GM19351 (cell line): ENCODE measurements around the gene LRRK1.

Experiments
- ATAC-seq: cut with Tn5 transposase; IDR thresholded peaks from one replicate; pipeline ENCODE4 v1.9.1; 2021; ENCODE audit warnings: mild to moderate bottlenecking, moderate library complexity; ENCODE audit not compliant: unreplicated experiment

LRRK1 gene

DNA sequence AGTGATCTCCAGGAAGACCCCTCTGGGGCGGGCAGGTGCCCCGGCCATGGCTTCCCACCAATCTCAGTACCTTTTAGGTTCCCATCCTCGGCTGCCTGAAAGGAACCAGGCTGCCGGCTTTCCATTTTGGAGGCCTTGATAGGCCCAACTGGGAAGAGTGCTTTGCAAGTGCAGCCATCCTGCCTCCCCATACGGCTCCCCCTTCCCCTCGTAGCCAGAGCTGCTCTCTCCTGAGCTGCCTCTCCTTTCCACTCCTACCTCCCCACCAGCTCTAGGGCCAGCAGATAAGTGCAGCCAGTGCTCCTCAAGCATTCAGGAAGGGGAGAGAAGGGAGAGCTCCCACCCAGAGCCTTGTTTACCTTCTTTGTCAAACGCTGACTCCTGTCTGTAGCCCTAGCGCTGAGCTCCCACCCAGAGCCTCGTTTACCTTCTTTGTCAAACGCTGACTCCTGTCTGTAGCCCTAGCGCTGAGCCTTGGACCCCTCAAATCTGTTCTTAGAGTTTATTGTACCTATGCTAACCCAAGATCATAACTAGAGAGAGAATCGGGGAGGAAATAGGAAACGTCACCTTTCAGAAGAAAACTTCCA lies 133.0 kb downstream of the LRRK1 start:
- no peak for ATAC-seq

DNA sequence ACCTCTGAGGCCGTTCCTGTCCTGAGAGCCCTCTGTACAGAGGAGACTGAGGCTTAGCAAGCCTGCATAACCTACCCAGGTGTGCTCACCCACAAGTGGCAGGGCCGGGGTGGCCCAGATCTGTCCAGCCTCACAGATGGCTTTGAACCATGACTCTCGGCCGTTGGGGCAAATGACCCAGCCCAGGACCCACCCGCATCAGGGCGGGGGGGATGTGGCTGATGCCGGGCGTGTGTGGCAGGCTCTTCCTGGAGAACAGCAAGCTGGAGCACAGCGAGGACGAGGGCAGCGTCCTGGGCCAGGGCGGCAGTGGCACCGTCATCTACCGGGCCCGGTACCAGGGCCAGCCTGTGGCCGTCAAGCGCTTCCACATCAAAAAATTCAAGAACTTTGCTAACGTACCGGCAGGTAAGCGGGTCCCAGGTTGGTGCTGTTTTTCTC lies 133.5 kb downstream of the LRRK1 start:
- ATAC-seq, result no peak

DNA sequence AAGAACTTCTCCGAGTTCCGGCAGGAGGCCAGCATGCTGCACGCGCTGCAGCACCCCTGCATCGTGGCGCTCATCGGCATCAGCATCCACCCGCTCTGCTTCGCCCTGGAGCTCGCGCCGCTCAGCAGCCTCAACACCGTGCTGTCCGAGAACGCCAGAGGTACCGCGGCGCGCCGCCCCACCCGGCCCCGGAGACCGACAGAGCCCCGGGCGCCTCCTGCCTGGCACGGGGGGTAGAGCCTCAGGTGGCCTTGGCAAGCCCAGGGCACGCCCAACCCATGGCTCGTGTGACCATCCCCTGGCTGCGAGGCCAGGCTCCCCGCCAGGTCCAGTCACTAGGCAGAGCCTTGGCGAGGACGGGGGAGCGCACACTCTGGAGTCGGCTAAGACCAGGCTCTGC lies 134.1 kb downstream of the LRRK1 start:
- no peak for ATAC-seq

DNA sequence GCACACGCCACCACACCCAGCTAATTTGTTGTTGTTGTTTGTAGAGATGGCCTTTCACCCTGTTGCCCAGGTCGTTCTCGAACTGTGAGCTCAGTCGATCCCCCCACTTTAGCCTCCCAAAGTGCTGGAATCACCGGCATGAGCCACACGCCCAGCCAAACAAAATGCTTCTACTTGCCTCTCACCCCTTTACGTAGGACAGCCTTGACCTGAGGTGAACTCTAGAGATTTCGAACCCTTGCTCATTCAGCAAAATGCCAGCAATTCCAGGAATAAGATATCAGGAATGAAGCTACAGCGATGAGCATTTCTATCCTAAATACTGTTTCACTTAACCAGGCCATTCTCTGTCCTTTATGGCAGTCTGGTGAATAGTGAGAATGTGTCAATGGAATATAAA lies 135.0 kb downstream of the LRRK1 start:
- ATAC-seq, result no peak

DNA sequence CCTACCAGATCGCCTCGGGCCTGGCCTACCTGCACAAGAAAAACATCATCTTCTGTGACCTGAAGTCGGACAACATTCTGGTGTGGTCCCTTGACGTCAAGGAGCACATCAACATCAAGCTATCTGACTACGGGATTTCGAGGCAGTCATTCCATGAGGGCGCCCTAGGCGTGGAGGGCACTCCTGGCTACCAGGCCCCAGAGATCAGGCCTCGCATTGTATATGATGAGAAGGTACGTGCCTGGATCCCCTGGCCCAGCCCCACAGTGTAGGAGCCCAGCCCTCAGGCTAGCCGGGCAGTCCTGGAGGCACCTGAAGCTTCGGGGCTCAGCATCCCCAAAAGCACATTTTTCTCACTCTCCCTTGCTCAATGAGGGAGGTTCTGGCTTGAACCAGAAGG lies 135.8 kb downstream of the LRRK1 start:
- no peak for ATAC-seq

DNA sequence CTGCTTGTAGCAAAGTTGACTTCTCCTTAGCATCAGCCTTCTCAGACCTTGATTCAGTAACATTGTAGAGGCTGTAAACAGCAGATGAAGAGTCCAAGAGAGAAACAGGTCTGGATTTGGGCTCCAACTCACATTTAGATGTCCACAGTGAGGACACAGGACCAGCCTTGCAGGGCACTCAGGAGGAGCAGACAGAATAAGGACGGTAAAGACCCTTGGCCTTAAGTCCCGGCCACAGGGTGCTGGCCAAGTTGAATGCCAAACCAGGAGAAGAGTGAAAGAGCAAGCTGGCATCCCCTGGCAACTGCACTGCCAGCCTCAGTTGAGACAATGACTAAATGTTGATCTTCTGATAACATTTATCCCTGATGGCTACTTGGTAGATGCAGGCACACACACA lies 136.3 kb downstream of the LRRK1 start:
- ATAC-seq, result no peak

DNA sequence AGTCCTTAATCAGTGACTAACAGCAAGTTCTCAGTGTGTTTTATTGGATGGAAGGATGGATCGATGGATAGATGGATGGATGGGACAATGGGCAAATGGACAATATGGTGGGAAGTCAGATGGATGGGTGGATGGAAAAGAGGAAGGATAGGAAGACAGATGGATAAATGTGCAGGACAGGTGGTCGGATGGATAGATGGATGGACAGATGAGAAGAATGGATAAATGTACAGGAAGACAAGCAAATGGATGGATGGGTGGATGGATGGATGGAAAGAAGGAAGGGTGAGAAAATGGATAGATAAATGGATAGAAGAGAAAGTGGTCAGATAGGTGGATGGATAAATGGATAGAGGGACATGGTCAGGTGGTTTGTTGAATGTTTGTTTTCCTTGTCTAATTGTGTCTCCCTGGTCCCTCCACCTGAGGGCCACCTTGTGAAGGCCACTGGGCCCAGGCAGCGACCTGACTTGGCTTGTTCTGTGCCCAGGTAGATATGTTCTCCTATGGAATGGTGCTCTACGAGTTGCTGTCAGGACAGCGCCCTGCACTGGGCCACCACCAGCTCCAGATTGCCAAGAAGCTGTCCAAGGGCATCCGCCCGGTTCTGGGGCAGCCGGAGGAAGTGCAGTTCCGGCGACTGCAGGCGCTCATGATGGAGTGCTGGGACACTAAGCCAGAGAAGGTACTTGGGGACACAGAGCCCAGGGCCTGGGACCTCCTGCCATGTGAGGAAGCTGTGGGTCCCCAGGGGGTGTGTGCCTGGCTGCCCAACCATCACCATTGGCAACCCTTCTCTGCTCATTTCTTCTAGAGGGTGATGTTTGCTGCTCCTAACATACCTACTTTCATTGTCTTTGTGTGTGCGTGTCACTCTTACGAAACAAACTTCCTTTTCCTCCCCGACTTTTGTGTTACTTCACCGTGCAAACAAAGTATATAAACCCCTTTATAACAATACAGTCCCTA lies 137.5 kb downstream of the LRRK1 start:
- no peak for ATAC-seq

DNA sequence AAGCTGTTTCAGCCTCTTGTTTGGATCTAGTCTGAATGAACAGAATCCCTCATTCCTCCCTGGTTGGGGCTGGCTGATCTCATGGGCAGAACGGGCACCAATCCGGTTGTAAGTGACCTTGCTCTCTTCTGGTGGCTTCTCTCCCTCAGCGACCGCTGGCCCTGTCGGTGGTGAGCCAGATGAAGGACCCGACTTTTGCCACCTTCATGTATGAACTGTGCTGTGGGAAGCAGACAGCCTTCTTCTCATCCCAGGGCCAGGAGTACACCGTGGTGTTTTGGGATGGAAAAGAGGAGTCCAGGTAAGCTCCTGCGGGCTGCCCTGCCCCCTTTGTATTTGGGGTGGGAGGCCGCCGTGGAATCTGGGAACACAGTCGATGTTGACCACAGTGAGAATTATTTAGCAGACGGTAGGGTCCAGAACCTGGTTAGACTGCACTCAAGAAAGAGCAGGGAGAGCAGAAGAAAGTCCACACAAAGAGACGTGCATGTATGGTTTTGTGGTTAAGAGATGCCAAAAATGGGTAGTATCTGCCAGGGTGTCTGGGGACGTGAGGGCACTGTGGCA lies 138.8 kb downstream of the LRRK1 start:
- no peak for ATAC-seq

DNA sequence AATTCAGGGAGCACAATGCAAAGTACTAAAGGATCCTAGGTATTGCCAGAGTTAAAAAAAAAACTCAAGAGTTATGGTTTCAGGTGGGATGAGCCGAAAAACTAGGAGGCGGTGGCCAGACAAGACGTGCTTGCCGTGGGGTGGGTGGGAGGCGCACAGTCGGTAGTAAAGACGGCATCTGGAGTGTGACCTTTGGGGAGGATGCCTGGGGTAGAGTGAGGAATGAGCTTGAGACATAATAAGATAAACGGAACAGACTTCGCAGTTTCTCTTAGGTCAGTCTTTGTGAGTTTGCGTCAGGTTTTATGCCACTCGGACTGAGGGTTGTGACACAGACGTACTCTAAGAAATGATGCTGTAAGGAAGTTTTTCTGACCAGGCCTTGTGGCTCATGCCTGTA lies 139.6 kb downstream of the LRRK1 start:
- ATAC-seq, result no peak

DNA sequence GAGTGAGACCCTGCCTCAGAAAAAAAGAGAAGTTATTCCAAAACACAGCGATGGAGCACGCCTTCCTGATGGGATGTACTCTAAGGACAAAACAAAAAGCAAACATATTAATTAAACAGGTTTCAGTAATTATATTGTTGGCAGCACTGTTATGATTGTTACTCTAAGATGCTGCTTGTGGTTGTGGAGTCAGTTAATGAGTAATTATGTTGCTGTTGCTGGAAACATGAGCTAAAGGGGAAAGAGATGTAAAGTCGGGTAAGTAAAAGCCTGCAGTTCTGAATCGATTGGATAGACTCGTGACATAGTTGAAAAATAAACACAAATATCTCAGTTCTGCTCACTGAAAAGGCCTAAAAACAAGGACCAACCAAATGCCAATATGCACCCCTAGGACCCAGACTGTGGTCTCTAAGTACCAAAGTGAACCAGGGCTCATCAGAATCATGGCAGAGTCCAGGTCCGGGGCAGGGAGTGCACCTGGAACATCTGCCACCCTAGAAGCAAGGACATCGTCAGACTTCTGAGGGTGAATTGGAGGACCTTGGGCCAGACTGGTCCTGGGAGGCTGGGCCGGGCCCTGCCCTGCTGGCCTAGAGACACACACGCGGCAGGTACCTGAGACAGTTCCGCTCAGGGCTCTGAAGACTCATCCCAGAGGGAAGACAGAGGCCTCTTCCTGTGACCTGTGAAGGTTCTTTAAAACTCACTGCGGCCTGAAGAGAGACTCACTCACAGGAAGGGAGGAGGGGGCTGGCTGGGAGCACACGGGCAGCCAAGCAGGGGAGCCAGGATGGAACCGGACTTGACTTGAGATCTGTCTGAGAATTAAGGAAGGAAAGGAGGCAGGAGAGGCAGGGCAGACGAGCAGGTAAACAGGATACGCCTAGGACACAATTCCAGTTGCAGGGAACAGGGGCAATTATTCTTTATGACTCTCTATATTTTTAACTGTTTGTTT lies 140.5 kb downstream of the LRRK1 start:
- ATAC-seq, result no peak

DNA sequence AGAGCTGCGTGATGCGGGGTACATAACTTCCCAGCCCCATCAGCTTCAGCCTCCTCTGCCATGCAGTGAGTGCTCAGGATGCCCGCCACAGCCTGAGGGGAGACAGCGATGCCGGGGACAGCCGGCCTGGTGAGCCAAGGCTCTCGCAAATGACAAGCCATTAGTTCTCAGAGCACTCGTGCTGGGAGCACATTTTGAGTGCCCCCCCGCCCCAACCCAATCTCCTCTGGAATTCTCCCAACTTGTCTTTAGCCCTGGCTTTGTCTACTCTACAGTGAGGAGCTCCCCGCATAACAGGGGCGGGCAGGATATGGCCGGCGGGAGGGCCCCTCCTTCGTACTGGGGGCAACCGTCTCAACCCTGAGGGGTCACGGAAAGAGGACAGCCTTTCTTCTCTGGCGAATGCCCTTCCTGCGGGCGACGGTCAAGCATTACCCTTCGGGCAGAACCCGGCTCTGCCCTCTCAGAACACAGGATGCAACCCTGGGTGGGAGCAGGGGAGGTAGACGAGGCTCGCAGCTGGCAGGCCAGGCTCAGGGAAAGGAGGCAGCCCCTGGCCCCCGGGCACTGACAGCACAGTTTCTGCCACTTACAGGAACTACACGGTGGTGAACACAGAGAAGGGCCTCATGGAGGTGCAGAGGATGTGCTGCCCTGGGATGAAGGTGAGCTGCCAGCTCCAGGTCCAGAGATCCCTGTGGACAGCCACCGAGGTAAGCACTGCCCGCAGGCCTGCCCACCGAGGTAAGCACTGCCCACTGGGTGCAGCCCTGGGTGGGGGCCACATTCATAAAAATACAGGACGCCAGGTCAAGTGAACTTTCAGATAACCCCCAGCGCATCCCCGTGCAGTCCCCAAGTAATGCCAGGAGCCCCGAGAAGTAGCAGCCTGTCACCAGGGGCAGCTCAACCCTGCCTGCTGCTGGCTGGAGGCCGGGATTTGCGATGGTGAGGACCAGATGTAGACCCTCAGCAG lies 141.7 kb downstream of the LRRK1 start:
- ATAC-seq, result no peak

DNA sequence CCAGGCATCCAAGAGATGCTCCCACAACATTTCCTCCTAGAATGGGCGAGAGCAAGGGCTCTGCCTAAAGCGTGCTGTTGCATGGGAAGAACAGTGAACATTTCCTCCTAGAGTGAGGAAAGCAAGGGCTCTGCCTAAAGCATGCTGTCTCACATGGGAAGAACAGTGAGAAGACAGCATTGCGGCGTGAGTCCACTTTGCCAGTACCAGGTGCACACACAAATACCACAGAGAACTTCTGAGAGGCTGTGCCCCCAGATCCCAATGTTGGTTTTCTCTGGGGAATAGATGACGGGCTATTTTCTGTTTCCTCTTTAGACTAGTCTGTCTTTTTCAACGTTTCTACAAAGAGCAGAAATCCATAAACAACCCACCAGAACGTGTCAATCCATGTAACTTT lies 142.9 kb downstream of the LRRK1 start:
- ATAC-seq, result no peak

DNA sequence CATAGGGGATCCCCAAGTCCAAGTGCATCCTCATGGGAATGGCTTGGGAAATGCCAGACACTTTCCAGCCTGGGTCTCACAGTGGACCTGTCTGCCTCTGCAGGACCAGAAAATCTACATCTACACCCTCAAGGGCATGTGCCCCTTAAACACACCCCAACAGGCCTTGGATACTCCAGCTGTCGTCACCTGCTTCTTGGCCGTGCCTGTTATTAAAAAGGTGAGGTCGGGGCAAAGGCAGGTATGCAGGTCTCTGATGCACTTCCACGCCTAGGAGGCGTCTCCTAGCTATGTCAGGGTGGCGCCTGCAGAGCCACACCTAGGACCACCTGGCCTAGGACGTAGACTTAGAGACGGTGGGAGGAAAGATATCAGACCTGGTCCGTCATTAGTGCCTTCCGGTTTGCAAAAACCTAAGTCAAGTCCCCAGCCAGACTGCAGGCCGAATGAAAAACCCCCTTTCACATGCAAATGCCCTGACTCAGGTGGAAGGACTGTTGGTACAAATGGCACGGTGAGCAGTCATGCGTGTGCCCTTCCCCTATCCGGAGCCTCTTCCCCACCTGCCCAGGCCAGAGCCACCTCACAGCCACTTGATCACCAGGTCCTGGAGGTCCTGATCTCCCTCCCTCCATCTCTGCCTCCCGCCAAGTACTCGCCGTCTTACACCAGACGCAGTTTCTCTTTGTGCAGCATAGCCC lies 143.5 kb downstream of the LRRK1 start:
- ATAC-seq, result peak; percentile 85

DNA sequence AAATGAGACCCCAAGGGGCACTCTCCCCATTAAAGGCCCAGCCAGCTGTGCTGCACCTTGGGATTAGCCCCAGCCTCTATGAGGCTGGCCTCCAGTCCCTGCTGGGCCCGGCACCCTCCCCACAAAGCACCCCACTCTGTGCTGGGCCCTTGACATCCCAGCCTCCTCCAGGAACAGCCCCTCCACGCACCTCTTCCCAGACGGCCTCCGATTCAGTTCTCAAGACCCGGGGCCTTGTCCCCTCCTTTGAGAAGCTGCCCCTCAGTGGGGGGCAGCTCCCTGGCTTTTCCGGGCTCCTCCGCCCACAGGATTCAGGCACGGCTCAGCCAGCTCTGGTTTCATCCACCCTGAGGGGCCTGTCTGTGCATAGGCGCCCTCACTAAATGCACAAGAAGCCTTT lies 144.1 kb downstream of the LRRK1 start:
- ATAC-seq, result no peak

DNA sequence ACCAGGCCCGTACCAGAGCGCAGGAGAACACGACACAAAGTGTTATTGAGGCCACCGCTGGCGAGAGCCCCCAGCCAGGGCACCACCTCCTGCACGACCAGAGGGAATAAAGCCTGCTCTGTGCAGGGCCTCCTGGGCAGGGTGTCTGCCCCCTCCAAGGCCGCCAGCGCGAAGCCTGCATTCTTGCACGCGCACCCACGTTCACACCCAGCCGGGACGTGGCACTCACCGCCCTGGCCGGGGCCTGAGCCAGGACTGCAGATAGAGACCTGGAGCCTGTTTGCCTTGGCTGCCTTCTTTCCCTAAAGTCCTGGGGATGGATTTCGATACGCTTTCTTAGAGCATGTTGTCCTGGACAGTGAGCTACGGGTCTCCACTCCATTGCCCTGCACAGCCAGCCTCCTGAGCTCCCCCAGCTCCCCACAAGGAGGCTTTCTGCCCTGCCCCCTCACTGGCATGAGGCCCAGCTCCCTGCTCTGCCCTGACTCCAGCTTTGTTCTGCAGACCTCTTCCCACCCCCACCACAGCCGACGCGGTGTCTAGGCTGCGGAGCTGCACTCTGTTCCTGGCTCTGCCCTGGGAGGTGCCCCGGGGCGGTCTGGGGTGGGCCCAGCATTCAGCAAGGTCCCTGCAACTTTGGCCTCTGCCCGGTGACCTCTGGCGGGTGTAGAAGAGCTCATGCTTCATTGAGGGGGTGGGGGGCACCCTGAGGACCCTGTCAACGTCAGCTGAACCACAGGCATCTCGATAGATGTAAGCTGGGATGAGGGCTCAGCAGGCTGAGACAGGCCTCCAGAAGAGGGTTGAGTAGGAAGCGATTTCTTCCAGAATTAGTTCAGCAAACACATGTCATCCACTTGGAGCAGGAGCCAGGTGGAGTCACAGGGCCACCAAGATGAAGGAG lies 145.0 kb downstream of the LRRK1 start:
- no peak for ATAC-seq

DNA sequence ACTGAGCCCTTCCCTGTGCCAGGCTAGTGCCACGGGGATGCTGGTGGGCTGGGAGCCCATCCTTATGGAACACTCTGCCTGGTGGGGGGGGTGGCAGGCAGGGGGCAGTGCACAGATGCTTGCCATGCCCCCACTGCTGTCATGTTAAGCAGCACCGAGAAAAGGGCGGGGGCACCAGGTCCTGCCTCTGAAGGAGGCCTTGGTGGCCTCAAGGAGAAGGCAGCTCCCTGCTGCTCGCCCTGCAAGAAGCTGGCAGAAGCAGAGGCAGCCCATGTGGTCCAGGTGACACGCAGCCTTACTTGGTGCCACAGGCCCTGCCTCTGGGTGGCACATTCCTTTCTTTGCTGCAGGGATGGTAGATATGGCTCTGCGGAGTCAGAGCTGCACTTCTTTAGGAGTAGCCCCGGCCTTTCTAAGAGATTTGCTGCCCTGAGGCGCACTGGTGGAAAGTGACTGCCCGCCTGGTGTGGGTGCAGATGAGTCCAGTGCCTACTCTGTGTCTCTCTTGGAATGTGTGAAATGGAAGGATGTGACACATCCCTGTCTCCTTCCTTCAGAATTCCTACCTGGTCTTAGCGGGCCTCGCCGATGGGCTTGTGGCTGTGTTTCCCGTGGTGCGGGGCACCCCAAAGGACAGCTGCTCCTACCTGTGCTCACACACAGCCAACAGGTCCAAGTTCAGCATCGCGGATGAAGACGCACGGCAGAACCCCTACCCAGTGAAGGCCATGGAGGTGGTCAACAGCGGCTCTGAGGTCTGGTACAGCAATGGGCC lies 145.8 kb downstream of the LRRK1 start:
- no peak for ATAC-seq

DNA sequence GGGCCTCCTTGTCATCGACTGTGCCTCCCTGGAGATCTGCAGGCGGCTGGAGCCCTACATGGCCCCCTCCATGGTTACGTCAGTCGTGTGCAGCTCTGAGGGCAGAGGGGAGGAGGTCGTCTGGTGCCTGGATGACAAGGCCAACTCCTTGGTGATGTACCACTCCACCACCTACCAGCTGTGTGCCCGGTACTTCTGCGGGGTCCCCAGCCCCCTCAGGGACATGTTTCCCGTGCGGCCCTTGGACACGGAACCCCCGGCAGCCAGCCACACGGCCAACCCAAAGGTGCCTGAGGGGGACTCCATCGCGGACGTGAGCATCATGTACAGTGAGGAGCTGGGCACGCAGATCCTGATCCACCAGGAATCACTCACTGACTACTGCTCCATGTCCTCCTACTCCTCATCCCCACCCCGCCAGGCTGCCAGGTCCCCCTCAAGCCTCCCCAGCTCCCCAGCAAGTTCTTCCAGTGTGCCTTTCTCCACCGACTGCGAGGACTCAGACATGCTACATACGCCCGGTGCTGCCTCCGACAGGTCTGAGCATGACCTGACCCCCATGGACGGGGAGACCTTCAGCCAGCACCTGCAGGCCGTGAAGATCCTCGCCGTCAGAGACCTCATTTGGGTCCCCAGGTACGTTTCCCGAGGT lies 146.5 kb downstream of the LRRK1 start:
- ATAC-seq, result no peak
